Erythroblast (primary cell): ENCODE results near the gene UAP1L1.

Experiments
- GATA1 ChIP-seq: IDR thresholded peaks from 2 replicates; pipeline ENCODE4 v1.6.1; 2011; ENCODE audit warnings: low read depth, mild to moderate bottlenecking, control low read depth, low read length, moderate library complexity
- POLR2A ChIP-seq: IDR thresholded peaks from 2 replicates; pipeline ENCODE4 v1.6.1; 2011; ENCODE audit warnings: mild to moderate bottlenecking, low read length

- TF ChIP-seq POLR2A (no peak), GATA1 (no peak)
These were observed 12.1 kb downstream of the UAP1L1 start for GRCh38 chr9:137089232-137089947.
